H4 (cell line): ENCODE measurements around the gene CEBPA. TPM values are rescaled to one million over a fixed set of nuclear protein-coding genes. Genes with fewer than 3 reads are reported as not detected.

ENCODE experiments used
- DNase-seq: peaks from one replicate; pipeline ENCODE4 v3.0.0-alpha.2; 2015; ENCODE audit warnings: low spot score
- total RNA-seq: library from RNA; depleted of rRNA; stranded (reverse); fragments of >200 nt; shearing (Covaris generic); gene quantifications from 2 replicates; pipeline ENCODE4 v1.2.3, GENCODE V29; 2014; rRNA removed

The CEBPA gene
- total RNA-seq, 1 experiment from 2014 or later = 2.7 TPM

DNA sequence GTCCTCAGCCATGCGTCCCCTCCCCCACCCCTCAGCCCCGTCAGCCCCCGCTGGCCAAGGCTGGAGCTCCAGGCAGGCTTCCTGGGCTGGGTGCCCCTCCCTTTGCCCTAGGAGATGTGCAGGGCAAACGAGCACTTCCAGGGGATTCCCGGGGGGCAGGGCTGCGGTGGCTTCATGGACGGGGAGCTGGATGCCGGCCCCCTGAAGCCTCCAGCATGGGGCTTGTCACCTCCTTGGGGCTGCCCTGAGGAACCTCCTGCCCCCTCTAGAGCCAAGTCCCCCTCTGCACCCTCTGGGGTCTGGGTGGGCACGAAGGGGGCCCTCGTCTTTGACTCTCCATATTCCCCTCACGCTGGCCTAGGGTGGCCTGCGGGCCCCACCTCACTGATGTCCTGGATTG lies 51.3 kb downstream of the CEBPA start:
- no peak for DNase-seq

DNA sequence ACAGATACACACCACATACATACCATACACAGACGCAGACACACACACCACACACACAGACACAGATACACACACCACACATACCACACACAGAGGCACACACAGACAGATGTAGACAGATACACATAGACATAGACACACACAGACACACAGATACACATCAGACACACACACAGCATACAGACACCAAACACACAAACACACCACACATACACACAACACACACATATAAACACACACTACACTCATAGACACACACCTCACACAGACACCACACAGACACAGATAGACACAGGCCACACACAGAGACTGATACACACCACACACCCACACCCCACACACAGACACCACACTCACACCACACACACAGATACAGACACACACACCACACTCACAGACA lies 51.8 kb downstream of the CEBPA start:
- DNase-seq = no peak

Other genes with a start within 250 kb of the CEBPA start
- 8.0 and 14.6 TPM in 2 replicates for gene RHPN2, start 237.6 kb downstream of the CEBPA start, total RNA-seq
- 6.6 and 7.5 TPM in 2 replicates for gene GPATCH1, start 221.4 kb downstream of the CEBPA start, total RNA-seq
- gene WDR88, start 170.4 kb downstream of the CEBPA start, total RNA-seq = not detected in 2 replicates
- gene LRP3, start 108.2 kb downstream of the CEBPA start, total RNA-seq = 11.7 and 17.0 TPM in 2 replicates
- gene SLC7A10, start 76.7 kb downstream of the CEBPA start, total RNA-seq = not detected in 2 replicates
- gene CEBPG, start 71.2 kb upstream of the CEBPA start, total RNA-seq = 36.4 and 38.3 TPM in 2 replicates
- gene PEPD, start 219.3 kb upstream of the CEBPA start, total RNA-seq = 62.7 and 64.2 TPM in 2 replicates